ENCODE results near the gene TRAPPC4.

GRCh38 chr11:119052163-119052814, 33.7 kb downstream of the TRAPPC4 start:
- TF ChIP-seq CTCF (IDR thresholded peaks at IDR 0.05) (no peak), POLR2A (IDR thresholded peaks at IDR 0.05) (no peak)
